Measurements from ENCODE around the gene PIGZ. TPM values are rescaled to one million over a fixed set of nuclear protein-coding genes. Genes with fewer than 3 reads are reported as not detected.
A peak's percentile ranks its signal among the peaks of the same experiment; 100 is the strongest.

The PIGZ gene
- total and polyA plus RNA-seq, 9 of the 15 experiments (the other 6 are each of a cell fraction or from before 2014, with no cell fraction given), result 0.15 to 1.8 (median 0.76) TPM

DNA sequence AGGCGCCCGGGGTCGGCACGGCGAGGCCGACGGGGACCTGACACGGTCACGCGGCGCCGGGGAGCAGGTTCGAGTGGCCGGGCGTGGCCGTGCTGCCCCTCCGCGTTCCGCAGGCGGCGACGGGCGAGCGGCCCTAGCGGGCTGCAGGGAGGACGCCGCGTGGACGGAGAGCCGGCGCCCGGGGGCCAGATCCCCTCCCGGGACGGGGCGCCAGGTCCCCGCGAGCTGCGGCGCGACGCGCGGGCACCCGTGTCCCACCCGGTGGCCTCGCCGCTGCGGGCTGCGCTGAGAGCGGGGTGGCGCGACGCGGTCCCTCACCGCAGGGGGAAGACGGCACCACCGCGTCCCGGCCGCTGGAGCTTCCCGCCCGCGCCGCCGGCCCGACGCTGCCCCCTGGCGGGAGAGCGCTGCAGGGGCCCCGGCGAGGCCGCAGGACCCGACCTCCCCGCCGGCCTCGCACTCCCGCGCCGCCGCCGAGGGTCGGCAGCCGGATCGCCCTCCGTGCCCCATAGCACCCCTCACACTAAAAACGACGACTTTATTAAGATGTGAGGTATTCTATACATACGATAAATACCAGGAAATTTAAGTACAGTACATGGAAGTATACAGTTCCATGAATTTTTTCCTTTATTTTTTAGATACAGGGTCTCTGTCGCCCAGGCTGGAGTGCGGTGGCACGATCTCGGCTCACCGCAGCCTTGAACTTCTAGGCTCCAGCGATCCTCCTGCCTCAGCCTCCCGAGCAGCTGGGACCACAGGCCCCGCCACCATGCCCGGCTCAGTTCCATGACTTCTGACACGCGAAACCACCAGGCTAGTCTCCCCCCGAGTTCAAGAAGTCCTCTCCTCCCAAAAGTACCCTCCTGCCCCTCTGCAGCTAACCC lies 1.3 kb upstream of the PIGZ start (continued):
- TF ChIP-seq RBM34 (IDR thresholded peaks at IDR 0.05; ENCODE audit: borderline replicate concordance, insufficient read depth, low read length), result no peak
- TF ChIP-seq, protein P1, sequence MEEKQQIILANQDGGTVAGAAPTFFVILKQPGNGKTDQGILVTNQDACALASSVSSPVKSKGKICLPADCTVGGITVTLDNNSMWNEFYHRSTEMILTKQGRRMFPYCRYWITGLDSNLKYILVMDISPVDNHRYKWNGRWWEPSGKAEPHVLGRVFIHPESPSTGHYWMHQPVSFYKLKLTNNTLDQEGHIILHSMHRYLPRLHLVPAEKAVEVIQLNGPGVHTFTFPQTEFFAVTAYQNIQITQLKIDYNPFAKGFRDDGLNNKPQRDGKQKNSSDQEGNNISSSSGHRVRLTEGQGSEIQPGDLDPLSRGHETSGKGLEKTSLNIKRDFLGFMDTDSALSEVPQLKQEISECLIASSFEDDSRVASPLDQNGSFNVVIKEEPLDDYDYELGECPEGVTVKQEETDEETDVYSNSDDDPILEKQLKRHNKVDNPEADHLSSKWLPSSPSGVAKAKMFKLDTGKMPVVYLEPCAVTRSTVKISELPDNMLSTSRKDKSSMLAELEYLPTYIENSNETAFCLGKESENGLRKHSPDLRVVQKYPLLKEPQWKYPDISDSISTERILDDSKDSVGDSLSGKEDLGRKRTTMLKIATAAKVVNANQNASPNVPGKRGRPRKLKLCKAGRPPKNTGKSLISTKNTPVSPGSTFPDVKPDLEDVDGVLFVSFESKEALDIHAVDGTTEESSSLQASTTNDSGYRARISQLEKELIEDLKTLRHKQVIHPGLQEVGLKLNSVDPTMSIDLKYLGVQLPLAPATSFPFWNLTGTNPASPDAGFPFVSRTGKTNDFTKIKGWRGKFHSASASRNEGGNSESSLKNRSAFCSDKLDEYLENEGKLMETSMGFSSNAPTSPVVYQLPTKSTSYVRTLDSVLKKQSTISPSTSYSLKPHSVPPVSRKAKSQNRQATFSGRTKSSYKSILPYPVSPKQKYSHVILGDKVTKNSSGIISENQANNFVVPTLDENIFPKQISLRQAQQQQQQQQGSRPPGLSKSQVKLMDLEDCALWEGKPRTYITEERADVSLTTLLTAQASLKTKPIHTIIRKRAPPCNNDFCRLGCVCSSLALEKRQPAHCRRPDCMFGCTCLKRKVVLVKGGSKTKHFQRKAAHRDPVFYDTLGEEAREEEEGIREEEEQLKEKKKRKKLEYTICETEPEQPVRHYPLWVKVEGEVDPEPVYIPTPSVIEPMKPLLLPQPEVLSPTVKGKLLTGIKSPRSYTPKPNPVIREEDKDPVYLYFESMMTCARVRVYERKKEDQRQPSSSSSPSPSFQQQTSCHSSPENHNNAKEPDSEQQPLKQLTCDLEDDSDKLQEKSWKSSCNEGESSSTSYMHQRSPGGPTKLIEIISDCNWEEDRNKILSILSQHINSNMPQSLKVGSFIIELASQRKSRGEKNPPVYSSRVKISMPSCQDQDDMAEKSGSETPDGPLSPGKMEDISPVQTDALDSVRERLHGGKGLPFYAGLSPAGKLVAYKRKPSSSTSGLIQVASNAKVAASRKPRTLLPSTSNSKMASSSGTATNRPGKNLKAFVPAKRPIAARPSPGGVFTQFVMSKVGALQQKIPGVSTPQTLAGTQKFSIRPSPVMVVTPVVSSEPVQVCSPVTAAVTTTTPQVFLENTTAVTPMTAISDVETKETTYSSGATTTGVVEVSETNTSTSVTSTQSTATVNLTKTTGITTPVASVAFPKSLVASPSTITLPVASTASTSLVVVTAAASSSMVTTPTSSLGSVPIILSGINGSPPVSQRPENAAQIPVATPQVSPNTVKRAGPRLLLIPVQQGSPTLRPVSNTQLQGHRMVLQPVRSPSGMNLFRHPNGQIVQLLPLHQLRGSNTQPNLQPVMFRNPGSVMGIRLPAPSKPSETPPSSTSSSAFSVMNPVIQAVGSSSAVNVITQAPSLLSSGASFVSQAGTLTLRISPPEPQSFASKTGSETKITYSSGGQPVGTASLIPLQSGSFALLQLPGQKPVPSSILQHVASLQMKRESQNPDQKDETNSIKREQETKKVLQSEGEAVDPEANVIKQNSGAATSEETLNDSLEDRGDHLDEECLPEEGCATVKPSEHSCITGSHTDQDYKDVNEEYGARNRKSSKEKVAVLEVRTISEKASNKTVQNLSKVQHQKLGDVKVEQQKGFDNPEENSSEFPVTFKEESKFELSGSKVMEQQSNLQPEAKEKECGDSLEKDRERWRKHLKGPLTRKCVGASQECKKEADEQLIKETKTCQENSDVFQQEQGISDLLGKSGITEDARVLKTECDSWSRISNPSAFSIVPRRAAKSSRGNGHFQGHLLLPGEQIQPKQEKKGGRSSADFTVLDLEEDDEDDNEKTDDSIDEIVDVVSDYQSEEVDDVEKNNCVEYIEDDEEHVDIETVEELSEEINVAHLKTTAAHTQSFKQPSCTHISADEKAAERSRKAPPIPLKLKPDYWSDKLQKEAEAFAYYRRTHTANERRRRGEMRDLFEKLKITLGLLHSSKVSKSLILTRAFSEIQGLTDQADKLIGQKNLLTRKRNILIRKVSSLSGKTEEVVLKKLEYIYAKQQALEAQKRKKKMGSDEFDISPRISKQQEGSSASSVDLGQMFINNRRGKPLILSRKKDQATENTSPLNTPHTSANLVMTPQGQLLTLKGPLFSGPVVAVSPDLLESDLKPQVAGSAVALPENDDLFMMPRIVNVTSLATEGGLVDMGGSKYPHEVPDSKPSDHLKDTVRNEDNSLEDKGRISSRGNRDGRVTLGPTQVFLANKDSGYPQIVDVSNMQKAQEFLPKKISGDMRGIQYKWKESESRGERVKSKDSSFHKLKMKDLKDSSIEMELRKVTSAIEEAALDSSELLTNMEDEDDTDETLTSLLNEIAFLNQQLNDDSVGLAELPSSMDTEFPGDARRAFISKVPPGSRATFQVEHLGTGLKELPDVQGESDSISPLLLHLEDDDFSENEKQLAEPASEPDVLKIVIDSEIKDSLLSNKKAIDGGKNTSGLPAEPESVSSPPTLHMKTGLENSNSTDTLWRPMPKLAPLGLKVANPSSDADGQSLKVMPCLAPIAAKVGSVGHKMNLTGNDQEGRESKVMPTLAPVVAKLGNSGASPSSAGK (IDR thresholded peaks at IDR 0.05), result no peak; the same call in 1 of the 2 replicates
- TF ChIP-seq MAFF (IDR thresholded peaks at IDR 0.05; ENCODE audit: low read length), result no peak
- no peak for TF ChIP-seq ILK (tag; IDR thresholded peaks at IDR 0.05; ENCODE audit: borderline replicate concordance, low read depth)
- TF ChIP-seq, protein P2, sequence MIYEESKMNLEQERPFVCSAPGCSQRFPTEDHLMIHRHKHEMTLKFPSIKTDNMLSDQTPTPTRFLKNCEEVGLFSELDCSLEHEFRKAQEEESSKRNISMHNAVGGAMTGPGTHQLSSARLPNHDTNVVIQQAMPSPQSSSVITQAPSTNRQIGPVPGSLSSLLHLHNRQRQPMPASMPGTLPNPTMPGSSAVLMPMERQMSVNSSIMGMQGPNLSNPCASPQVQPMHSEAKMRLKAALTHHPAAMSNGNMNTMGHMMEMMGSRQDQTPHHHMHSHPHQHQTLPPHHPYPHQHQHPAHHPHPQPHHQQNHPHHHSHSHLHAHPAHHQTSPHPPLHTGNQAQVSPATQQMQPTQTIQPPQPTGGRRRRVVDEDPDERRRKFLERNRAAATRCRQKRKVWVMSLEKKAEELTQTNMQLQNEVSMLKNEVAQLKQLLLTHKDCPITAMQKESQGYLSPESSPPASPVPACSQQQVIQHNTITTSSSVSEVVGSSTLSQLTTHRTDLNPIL (CRISPR knock-in tag; IDR thresholded peaks at IDR 0.05), result no peak
- no peak for TF ChIP-seq RBM17 (IDR thresholded peaks at IDR 0.05; ENCODE audit: borderline replicate concordance, low read depth, low read length)
- TF ChIP-seq, protein P3, sequence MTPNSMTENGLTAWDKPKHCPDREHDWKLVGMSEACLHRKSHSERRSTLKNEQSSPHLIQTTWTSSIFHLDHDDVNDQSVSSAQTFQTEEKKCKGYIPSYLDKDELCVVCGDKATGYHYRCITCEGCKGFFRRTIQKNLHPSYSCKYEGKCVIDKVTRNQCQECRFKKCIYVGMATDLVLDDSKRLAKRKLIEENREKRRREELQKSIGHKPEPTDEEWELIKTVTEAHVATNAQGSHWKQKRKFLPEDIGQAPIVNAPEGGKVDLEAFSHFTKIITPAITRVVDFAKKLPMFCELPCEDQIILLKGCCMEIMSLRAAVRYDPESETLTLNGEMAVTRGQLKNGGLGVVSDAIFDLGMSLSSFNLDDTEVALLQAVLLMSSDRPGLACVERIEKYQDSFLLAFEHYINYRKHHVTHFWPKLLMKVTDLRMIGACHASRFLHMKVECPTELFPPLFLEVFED (CRISPR knock-in tag; conservative IDR thresholded peaks at IDR 0.05), result no peak
- TF ChIP-seq CHCHD3 (CRISPR knock-in tag; IDR thresholded peaks at IDR 0.05), result no peak
- peak; percentile 80 for TF ChIP-seq SMAD4 (CRISPR knock-in tag; conservative IDR thresholded peaks at IDR 0.05)
- TF ChIP-seq SLC30A9 (CRISPR knock-in tag; IDR thresholded peaks at IDR 0.05), result no peak
- no peak for TF ChIP-seq FOXK2 (conservative IDR thresholded peaks at IDR 0.05 in 1 of 2, IDR thresholded peaks at IDR 0.05 in 1 of 2; ENCODE audit: low read depth in 2 of 2)
- no peak for TF ChIP-seq ZNF263 (CRISPR knock-in tag; IDR thresholded peaks at IDR 0.05; ENCODE audit: borderline replicate concordance)
- no peak for TF ChIP-seq MAFK (IDR thresholded peaks at IDR 0.05; ENCODE audit: low read length)
